ENCODE measurements around the gene ST6GALNAC1.

DNA sequence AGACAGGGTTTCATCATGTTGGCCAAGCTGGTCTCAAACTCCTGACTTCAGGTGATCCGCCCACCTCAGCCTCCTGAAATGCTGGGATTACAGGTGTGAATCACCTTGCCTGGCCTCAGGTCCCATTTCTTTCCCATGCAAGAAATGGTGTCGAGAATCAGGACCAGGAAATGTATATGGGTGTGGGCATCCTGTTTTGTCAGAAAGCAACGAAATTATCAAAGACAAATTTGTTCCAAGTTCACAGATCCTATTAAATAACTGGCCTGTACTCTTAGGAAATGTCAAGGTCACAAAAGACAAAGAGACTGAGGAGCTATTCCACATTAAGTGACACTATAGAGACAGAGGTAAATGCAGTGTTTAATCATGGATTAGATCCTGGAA lies 17.1 kb upstream of the ST6GALNAC1 start:
- TF ChIP-seq EZH2 (IDR thresholded peaks at IDR 0.05; ENCODE audit: low read length) (no peak), CTCF (optimal IDR thresholded peaks at IDR 0.05 in 1 of 3, IDR thresholded peaks at IDR 0.05 in 1 of 3, conservative IDR thresholded peaks at IDR 0.05 in 1 of 3; ENCODE audit: extremely low read depth in 1 of 3, insufficient read depth in 2 of 3, low read length in 3 of 3) (no peak)
